Colonic mucosa (tissue), 4 donors: Measurements from ENCODE around the gene FRS2. TPM values are rescaled to one million over a fixed set of nuclear protein-coding genes. Genes with fewer than 3 reads are reported as not detected.

Experiments
- DNase-seq: peaks from one replicate; pipeline ENCODE4 v3.0.0-alpha.2; 2020
- H3K27ac ChIP-seq: fragments of 200-600 bp; one replicate; pipeline ENCODE4 v1.8.0; 2021
- H3K27me3 ChIP-seq: fragments of 200-600 bp; one replicate; pipeline ENCODE4 v1.8.0; 2021
- H3K36me3 ChIP-seq: fragments of 200-600 bp; one replicate; pipeline ENCODE4 v1.8.0; 2021
- H3K4me1 ChIP-seq: fragments of 200-600 bp; one replicate; pipeline ENCODE4 v1.8.0; 2021; ENCODE audit warnings: mild to moderate bottlenecking
- H3K4me3 ChIP-seq: fragments of 200-600 bp; one replicate; pipeline ENCODE4 v1.8.0; 2021
- H3K9ac ChIP-seq, 2 donors: one replicate each; pipeline ENCODE4 v1.7.0; 2013; ENCODE audit warnings: control low read depth in 2 of 2, low read depth in 2 of 2, low read length in 2 of 2
- H3K9me3 ChIP-seq: fragments of 200-600 bp; one replicate; pipeline ENCODE4 v1.8.0; 2021
- CTCF ChIP-seq: fragments of 200-600 bp; IDR thresholded peaks from one replicate; pipeline ENCODE4 v1.8.0; 2022; ENCODE audit warnings: antibody characterized with exemption, mild to moderate bottlenecking
- intact Hi-C: fragments of 100-400 bp; cut with DNase I; formaldehyde crosslinking; loops from one replicate; pipeline ENCODE4 v1.14.1; 2022
- total RNA-seq, 2 donors: library from RNA; stranded (reverse); fragmentation: NEBNext Ultra II Directional in 1 of 2; extraction: Animal tissue kit (Norgen Biotek cat#: 25700) in 1 of 2; gene quantifications; one replicate each; pipeline ENCODE4 v1.2.1, GENCODE V29; 2021
- donor health status: healthy.
- donor health status: DM: no; HTN: no; CAD: no.
- donor health status: DM: no; HTN: no; CAD: no.

Gene FRS2
- total RNA-seq, 2 donors from 2014 or later: 22.4 to 28.4 TPM

GRCh38 chr12:69515394-69515930, 45.3 kb downstream of the FRS2 start:
- H3K27ac ChIP-seq: no peak overlapping the region
- intact Hi-C loops: no loop called here
- no peaks in the 10 kb centered on the region for H3K27me3 ChIP-seq
- DNase-seq: no peak
- no peaks in the 10 kb centered on the region for H3K4me1 ChIP-seq
- no peak for TF ChIP-seq CTCF
- H3K36me3 ChIP-seq: no peaks in the 10 kb centered on the region
- no peak overlapping the region for H3K4me3 ChIP-seq
- H3K9me3 ChIP-seq: no peaks in the 10 kb centered on the region
- H3K9ac ChIP-seq: no peak overlapping the region

GRCh38 chr12:69516950-69517349, 46.8 kb downstream of the FRS2 start:
- Histone ChIP-seq H3K4me3 (no peak overlapping the region), H3K27ac (no peak overlapping the region), H3K9ac (no peak overlapping the region), H3K4me1 (no peaks in the 10 kb centered on the region), H3K36me3 (no peaks in the 10 kb centered on the region), H3K9me3 (no peaks in the 10 kb centered on the region), H3K27me3 (no peaks in the 10 kb centered on the region)
- no peak for TF ChIP-seq CTCF
- intact Hi-C loops: no loop called here
- no peak for DNase-seq

GRCh38 chr12:69517406-69517805, 47.2 kb downstream of the FRS2 start:
- Histone ChIP-seq H3K27ac (no peak overlapping the region), H3K36me3 (no peaks in the 10 kb centered on the region), H3K9me3 (no peaks in the 10 kb centered on the region), H3K27me3 (no peaks in the 10 kb centered on the region), H3K4me3 (no peak overlapping the region), H3K9ac (no peak overlapping the region), H3K4me1 (no peaks in the 10 kb centered on the region)
- intact Hi-C loops: no loop called here
- no peak for TF ChIP-seq CTCF
- DNase-seq: no peak

- H3K9me3 ChIP-seq: no peaks in the 10 kb centered on the region
- intact Hi-C loops: no loop called here
- DNase-seq: no peak
- no peaks in the 10 kb centered on the region for H3K4me1 ChIP-seq
- H3K4me3 ChIP-seq: no peak overlapping the region
- no peaks in the 10 kb centered on the region for H3K27me3 ChIP-seq
- TF ChIP-seq CTCF: no peak
- H3K27ac ChIP-seq: no peak overlapping the region
- no peak overlapping the region for H3K9ac ChIP-seq
- no peaks in the 10 kb centered on the region for H3K36me3 ChIP-seq
Measured at GRCh38 chr12:69519871-69520270, 49.7 kb downstream of the FRS2 start.

GRCh38 chr12:69523433-69524330, 53.5 kb downstream of the FRS2 start:
- no peaks in the 10 kb centered on the region for H3K36me3 ChIP-seq
- no peak overlapping the region for H3K9ac ChIP-seq
- no peak for DNase-seq
- no peaks in the 10 kb centered on the region for H3K27me3 ChIP-seq
- H3K4me1 ChIP-seq: no peaks in the 10 kb centered on the region
- H3K4me3 ChIP-seq: no peak overlapping the region
- H3K9me3 ChIP-seq: no peaks in the 10 kb centered on the region
- no peak for TF ChIP-seq CTCF
- intact Hi-C loops: no loop called here
- H3K27ac ChIP-seq: no peak overlapping the region
